ENCODE measurements around the gene JAZF1.

DNA sequence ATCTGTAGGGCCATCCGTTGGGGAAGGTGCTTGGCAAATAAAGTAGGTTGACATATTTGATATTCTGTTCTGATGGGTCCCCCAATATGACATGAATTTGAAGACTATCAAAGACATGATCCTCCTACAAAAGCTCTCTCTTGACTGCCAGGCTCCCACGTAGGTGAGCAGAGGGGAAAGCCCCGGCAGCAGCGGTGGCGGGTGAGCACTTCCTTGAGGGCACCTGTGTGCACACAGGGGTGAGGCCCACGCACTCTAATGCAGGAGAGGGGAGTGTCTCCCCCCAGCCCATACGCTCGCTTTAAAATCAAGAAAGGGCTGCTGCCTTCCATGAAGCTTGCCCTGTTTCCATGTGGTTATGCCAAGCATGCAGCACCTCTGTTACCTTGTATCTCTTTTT is 340.3 kb downstream of the JAZF1 start:
- TF ChIP-seq, protein P1, sequence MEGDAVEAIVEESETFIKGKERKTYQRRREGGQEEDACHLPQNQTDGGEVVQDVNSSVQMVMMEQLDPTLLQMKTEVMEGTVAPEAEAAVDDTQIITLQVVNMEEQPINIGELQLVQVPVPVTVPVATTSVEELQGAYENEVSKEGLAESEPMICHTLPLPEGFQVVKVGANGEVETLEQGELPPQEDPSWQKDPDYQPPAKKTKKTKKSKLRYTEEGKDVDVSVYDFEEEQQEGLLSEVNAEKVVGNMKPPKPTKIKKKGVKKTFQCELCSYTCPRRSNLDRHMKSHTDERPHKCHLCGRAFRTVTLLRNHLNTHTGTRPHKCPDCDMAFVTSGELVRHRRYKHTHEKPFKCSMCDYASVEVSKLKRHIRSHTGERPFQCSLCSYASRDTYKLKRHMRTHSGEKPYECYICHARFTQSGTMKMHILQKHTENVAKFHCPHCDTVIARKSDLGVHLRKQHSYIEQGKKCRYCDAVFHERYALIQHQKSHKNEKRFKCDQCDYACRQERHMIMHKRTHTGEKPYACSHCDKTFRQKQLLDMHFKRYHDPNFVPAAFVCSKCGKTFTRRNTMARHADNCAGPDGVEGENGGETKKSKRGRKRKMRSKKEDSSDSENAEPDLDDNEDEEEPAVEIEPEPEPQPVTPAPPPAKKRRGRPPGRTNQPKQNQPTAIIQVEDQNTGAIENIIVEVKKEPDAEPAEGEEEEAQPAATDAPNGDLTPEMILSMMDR (IDR thresholded peaks at IDR 0.05 in 2 of 3, conservative IDR thresholded peaks at IDR 0.05 in 1 of 3; ENCODE audit: borderline replicate concordance in 1 of 3, insufficient read depth in 1 of 3, low read depth in 2 of 3, low read length in 2 of 3), result no peak
- no peak for TF ChIP-seq RAD21 (IDR thresholded peaks at IDR 0.05; ENCODE audit: low read depth)
